ENCODE results near the gene SERPINA10. TPM values are rescaled to one million over a fixed set of nuclear protein-coding genes. Genes with fewer than 3 reads are reported as not detected.

The SERPINA10 gene
- total RNA-seq, 2 experiments from 2014 or later, result not detected

GRCh38 chr14:94290197-94290596, 2.9 kb downstream of the SERPINA10 start:
- Mint-ChIP-seq H3K27ac (no peak overlapping the region), H3K4me1 (ENCODE audit: low read depth) (no peaks in the 10 kb centered on the region), H3K4me3 (no peak overlapping the region), H3K36me3 (ENCODE audit: low read depth) (no peaks in the 10 kb centered on the region), H3K9me3 (no peaks in the 10 kb centered on the region), H3K27me3 (peaks cover 10% of the 10 kb centered on the region)
- POLR2A ChIA-PET, result no interaction called here
- no peak for ATAC-seq
- TF ChIP-seq CTCF (IDR thresholded peaks at IDR 0.05), result no peak
- intact Hi-C loops (cut with micrococcal nuclease), result no loop called here
- DNase-seq, result no peak
- CTCF ChIA-PET, result no interaction called here

- Mint-ChIP-seq H3K36me3 (ENCODE audit: low read depth) (no peaks in the 10 kb centered on the region), H3K4me1 (ENCODE audit: low read depth) (no peaks in the 10 kb centered on the region), H3K4me3 (no peak overlapping the region), H3K27me3 (peaks cover 11% of the 10 kb centered on the region), H3K27ac (no peak overlapping the region), H3K9me3 (no peaks in the 10 kb centered on the region)
- DNase-seq (no peak), ATAC-seq (no peak)
- intact Hi-C loops (cut with micrococcal nuclease), result no loop called here
- no peak for TF ChIP-seq CTCF (IDR thresholded peaks at IDR 0.05)
- POLR2A ChIA-PET, result no interaction called here
- CTCF ChIA-PET, result interaction anchor here (0.7 kb wide), 1 partner anchor 12 kb away, joined by 3 read pairs; no protein-coding TSS in a partner anchor
Measured at GRCh38 chr14:94288610-94289465, 4.2 kb downstream of the SERPINA10 start.

- no peaks in the 10 kb centered on the region for H3K4me1 Mint-ChIP-seq (ENCODE audit: low read depth)
- H3K36me3 Mint-ChIP-seq (ENCODE audit: low read depth), result no peaks in the 10 kb centered on the region
- DNase-seq, result no peak
- ATAC-seq, result no peak
- H3K27me3 Mint-ChIP-seq, result peaks cover 15% of the 10 kb centered on the region
- H3K9me3 Mint-ChIP-seq, result no peaks in the 10 kb centered on the region
- intact Hi-C loops (cut with micrococcal nuclease), result no loop called here
- POLR2A ChIA-PET, result no interaction called here
- no peak overlapping the region for H3K27ac Mint-ChIP-seq
- TF ChIP-seq CTCF (IDR thresholded peaks at IDR 0.05), result no peak
- no peak overlapping the region for H3K4me3 Mint-ChIP-seq
- CTCF ChIA-PET, result interaction anchor here (1.2 kb wide), 1 partner anchor 20 kb away, joined by 3 read pairs; no protein-coding TSS in a partner anchor
Measured at GRCh38 chr14:94285158-94285557, 7.9 kb downstream of the SERPINA10 start.

GRCh38 chr14:94284221-94284620, 8.8 kb downstream of the SERPINA10 start:
- ATAC-seq (no peak), DNase-seq (no peak)
- ChIA-PET POLR2A (no interaction called here), CTCF (no interaction called here)
- peaks cover 15% of the 10 kb centered on the region for H3K27me3 Mint-ChIP-seq
- H3K4me1 Mint-ChIP-seq (ENCODE audit: low read depth), result no peaks in the 10 kb centered on the region
- H3K36me3 Mint-ChIP-seq (ENCODE audit: low read depth), result no peaks in the 10 kb centered on the region
- no peak for TF ChIP-seq CTCF (IDR thresholded peaks at IDR 0.05)
- no peaks in the 10 kb centered on the region for H3K9me3 Mint-ChIP-seq
- intact Hi-C loops (cut with micrococcal nuclease), result no loop called here
- no peak overlapping the region for H3K4me3 Mint-ChIP-seq
- H3K27ac Mint-ChIP-seq, result no peak overlapping the region

- no peak overlapping the region for H3K4me3 Mint-ChIP-seq
- POLR2A ChIA-PET, result interaction anchor here (0.6 kb wide), 1 partner anchor 217 kb away, joined by 3 read pairs; no protein-coding TSS in a partner anchor
- DNase-seq, result no peak
- intact Hi-C loops (cut with micrococcal nuclease), result no loop called here
- no peak for ATAC-seq
- no peak for TF ChIP-seq CTCF (IDR thresholded peaks at IDR 0.05)
- peaks cover 15% of the 10 kb centered on the region for H3K27me3 Mint-ChIP-seq
- no peaks in the 10 kb centered on the region for H3K4me1 Mint-ChIP-seq (ENCODE audit: low read depth)
- CTCF ChIA-PET, result no interaction called here
- H3K27ac Mint-ChIP-seq, result no peak overlapping the region
- no peaks in the 10 kb centered on the region for H3K36me3 Mint-ChIP-seq (ENCODE audit: low read depth)
- no peaks in the 10 kb centered on the region for H3K9me3 Mint-ChIP-seq
Measured at GRCh38 chr14:94282991-94283723, 9.9 kb downstream of the SERPINA10 start.
